Fibroblast of lung (primary cell): ENCODE results near the gene TGIF2.

ENCODE experiments used
- EZH2 ChIP-seq: IDR thresholded peaks from 2 replicates; pipeline ENCODE4 v1.5.1; 2012; ENCODE audit warnings: low read length, control low read depth, mild to moderate bottlenecking; ENCODE audit errors: missing control alignments
- TF ChIP-seq, protein P1 (sequence below), 2 donors: IDR thresholded peaks in 1 of 2; conservative IDR thresholded peaks in 1 of 2; 1 replicate in 1 of 2; 2 replicates in 1 of 2; pipeline ENCODE4 v1.5.1; 2011 to 2012; ENCODE audit warnings: low read length in 2 of 2, control low read depth in 1 of 2, inconsistent platforms in 1 of 2, low read depth in 1 of 2, mild to moderate bottlenecking in 1 of 2

- TF ChIP-seq, protein P1, sequence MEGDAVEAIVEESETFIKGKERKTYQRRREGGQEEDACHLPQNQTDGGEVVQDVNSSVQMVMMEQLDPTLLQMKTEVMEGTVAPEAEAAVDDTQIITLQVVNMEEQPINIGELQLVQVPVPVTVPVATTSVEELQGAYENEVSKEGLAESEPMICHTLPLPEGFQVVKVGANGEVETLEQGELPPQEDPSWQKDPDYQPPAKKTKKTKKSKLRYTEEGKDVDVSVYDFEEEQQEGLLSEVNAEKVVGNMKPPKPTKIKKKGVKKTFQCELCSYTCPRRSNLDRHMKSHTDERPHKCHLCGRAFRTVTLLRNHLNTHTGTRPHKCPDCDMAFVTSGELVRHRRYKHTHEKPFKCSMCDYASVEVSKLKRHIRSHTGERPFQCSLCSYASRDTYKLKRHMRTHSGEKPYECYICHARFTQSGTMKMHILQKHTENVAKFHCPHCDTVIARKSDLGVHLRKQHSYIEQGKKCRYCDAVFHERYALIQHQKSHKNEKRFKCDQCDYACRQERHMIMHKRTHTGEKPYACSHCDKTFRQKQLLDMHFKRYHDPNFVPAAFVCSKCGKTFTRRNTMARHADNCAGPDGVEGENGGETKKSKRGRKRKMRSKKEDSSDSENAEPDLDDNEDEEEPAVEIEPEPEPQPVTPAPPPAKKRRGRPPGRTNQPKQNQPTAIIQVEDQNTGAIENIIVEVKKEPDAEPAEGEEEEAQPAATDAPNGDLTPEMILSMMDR (conservative IDR thresholded peaks at IDR 0.05 in 1 of 2, IDR thresholded peaks at IDR 0.05 in 1 of 2; ENCODE audit: low read depth in 1 of 2, low read length in 2 of 2): no peak
- no peak for TF ChIP-seq EZH2
Observed at GRCh38 chr20:36611625-36612024, 38.2 kb downstream of the TGIF2 start.
